Myocyte (in vitro differentiated cells): ENCODE results near the gene POLR1D. TPM values are rescaled to one million over a fixed set of nuclear protein-coding genes. Genes with fewer than 3 reads are reported as not detected.
"Not testable (repeated sequence)": the region's sequence is repeated elsewhere in the genome, so short reads cannot be mapped to it uniquely, and the experiment has no call there.

Experiments
- DNase-seq: peaks from one replicate; pipeline ENCODE4 v3.0.0-alpha.2; 2012; ENCODE audit warnings: low read depth
- total RNA-seq: library from RNA; depleted of rRNA; stranded (reverse); fragments of >200 nt; gene quantifications from 2 replicates; pipeline ENCODE4 v1.2.3, GENCODE V29; 2014

The POLR1D gene
- total RNA-seq, 1 donor from 2014 or later: 93.6 TPM

GRCh38 chr13:27613628-27614027 lies 8.1 kb upstream of the POLR1D start:
- no peak for DNase-seq

GRCh38 chr13:27617881-27618321 lies 3.8 kb upstream of the POLR1D start:
- no peak for DNase-seq

- no peak for DNase-seq
Measured at GRCh38 chr13:27619093-27619727, 2.5 kb upstream of the POLR1D start.

GRCh38 chr13:27619728-27620376 lies 1.8 kb upstream of the POLR1D start:
- DNase-seq: no peak

- DNase-seq: peak; percentile 98
Measured at GRCh38 chr13:27620377-27621115, 1.1 kb upstream of the POLR1D start, which contains the start of gene LNX2. Gene LNX2 (minus strand): TSS chr13:27620529. CDS start chr13:27581703, 38,826 bp downstream.

GRCh38 chr13:27621116-27621365 lies 651 bp upstream of the POLR1D start:
- DNase-seq: no peak

GRCh38 chr13:27622102-27622820 lies 569 bp downstream of the POLR1D start:
- DNase-seq: no peak

GRCh38 chr13:27622881-27623280 lies 1.2 kb downstream of the POLR1D start:
- DNase-seq: no peak

GRCh38 chr13:27624071-27624470 lies 2.4 kb downstream of the POLR1D start:
- no peak for DNase-seq

GRCh38 chr13:27625839-27626238 lies 4.1 kb downstream of the POLR1D start:
- DNase-seq: no peak

GRCh38 chr13:27627380-27627779 lies 5.7 kb downstream of the POLR1D start:
- DNase-seq: no peak

- DNase-seq: no peak
Measured at GRCh38 chr13:27628081-27628480, 6.4 kb downstream of the POLR1D start.

GRCh38 chr13:27628766-27629165 lies 7.1 kb downstream of the POLR1D start:
- DNase-seq: not testable (repeated sequence)

- DNase-seq: peak; percentile 32
Measured at GRCh38 chr13:27631156-27631555, 9.5 kb downstream of the POLR1D start.

- no peak for DNase-seq
Measured at GRCh38 chr13:27631665-27632064, 10.0 kb downstream of the POLR1D start.

GRCh38 chr13:27632214-27632613 lies 10.5 kb downstream of the POLR1D start:
- no peak for DNase-seq

GRCh38 chr13:27632648-27633047 lies 11.0 kb downstream of the POLR1D start:
- no peak for DNase-seq

- no peak for DNase-seq
Measured at GRCh38 chr13:27634231-27634630, 12.5 kb downstream of the POLR1D start.

- DNase-seq: no peak
Measured at GRCh38 chr13:27634791-27635190, 13.1 kb downstream of the POLR1D start.

GRCh38 chr13:27635266-27635665 lies 13.6 kb downstream of the POLR1D start:
- DNase-seq: peak; percentile 33

GRCh38 chr13:27636589-27637288 lies 15.0 kb downstream of the POLR1D start:
- DNase-seq: no peak
